ENCODE results near the gene DHX58. TPM values are rescaled to one million over a fixed set of nuclear protein-coding genes. Genes with fewer than 3 reads are reported as not detected.

The DHX58 gene
- total RNA-seq, 6 experiments from 2014 or later, result 9.0 to 27.9 (median 19.6) TPM

DNA sequence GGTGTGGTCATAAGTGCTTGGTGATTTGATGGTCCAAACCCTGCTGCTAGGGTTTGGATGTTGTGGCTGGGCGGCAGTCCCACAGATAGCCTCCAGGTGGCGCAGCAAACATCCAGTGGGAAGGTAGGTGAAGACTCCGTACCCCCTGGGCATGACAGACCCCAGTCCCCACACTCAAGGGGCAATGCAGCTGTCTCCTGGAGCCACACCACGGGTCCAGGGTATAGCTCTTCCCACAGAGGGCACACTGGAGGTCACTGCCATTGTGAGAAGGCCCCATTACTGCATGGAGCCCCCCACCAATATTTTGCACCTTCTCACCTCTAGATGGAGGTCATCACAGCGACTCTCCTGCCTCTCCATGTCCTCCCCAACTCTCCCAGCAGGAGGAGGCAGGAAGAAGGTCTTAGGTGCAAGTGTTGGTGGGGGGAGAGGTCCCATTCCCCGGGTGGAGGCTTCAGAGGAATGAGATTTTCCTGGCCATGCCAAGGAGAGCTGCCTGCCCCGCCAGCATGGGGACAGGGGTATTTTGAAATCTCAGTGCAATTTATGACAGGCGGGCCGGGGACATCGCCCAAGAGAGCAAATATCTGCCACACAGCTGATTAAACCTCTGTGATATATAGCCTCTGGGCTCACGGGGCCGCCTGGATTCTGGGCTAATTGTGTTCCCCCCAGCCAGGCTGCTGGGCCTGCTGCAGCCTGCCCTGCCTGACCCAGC, 45.0 kb downstream of the DHX58 start:
- 9% methylated on average over 9 of the region's 12 CpGs for WGBS (ENCODE audit: insufficient coverage, low coverage, low lambda C conversion rate, missing lambda C conversion rate)
- TF ChIP-seq POLR2A (IDR thresholded peaks at IDR 0.05) (no peak), CTCF (IDR thresholded peaks at IDR 0.05) (peak; percentile 82 to 94 (median 89))
- no peaks in the 10 kb centered on the region for H3K36me3 ChIP-seq
- intact Hi-C loops (cut with DNase I), result loop anchor here (5.0 kb wide), 2 partner anchors 35 to 50 kb away; no protein-coding TSS in a partner anchor
- ATAC-seq, result peak; percentile 72 to 84 (median 80)
- peaks cover 0 to 5% (median 0%) of the 10 kb centered on the region in 4 donors for H3K4me1 ChIP-seq
- H3K27ac ChIP-seq, result no peak overlapping the region
- H3K4me3 ChIP-seq, result no peak overlapping the region
- DNase-seq, result peak; percentile 59 to 72 (median 71)
- peaks cover 0 to 6% of the 10 kb centered on the region in 2 donors for H3K27me3 ChIP-seq
- H3K9me3 ChIP-seq, result no peaks in the 10 kb centered on the region

DNA sequence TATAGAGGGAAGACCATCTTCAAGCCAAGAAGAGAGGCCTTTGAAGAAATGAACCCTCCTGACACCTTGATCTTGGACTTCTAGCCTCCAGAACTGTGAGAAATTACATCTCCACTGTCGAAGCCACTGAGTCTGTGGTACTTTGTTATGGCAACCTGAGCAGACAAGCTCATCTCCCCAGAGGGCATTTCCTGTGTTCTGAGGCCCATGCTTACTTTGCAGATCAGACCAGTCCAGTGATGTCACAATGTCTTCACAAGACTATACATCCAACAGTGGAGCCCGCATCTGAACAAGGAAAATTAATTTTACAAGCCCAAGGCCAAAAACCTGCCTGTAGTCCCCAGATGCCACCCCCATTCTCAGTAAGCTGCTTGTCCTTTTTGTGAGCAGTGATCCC, 47.3 kb downstream of the DHX58 start:
- intact Hi-C loops (cut with DNase I), result loop anchor here (5.0 kb wide), 2 partner anchors 37 to 52 kb away; no protein-coding TSS in a partner anchor
- Histone ChIP-seq H3K9me3 (no peaks in the 10 kb centered on the region), H3K4me1 (no peaks in the 10 kb centered on the region), H3K27ac (no peak overlapping the region), H3K4me3 (no peak overlapping the region), H3K27me3 (no peaks in the 10 kb centered on the region), H3K36me3 (no peaks in the 10 kb centered on the region)
- DNase-seq (no peak), ATAC-seq (no peak)
- TF ChIP-seq POLR2A (IDR thresholded peaks at IDR 0.05) (no peak), CTCF (IDR thresholded peaks at IDR 0.05) (no peak)
- 50% methylated on average over 1 of the region's 2 CpGs for whole genome bisulfite sequencing (ENCODE audit: insufficient coverage, low coverage, low lambda C conversion rate, missing lambda C conversion rate)

DNA sequence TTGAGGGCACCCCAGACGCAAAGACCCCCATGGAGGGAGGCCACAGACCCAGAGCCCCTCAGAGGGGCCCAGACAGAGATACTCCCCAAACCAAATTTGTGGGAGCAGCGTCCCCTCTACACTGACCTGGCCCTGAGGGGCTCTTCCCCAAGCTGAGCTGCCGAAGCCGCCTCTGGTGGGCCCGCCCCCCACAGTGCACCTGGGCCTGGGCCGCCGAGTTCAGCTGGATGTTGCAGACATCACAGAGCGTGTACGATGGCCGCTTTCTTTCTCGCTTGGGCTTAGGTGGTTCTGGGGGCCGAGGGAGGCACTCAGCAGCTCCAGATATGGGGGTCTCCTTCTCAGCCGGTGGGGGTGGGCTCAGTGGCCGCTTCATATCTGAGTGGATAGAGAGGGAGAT, 49.8 kb downstream of the DHX58 start:
- no peaks in the 10 kb centered on the region for H3K4me1 ChIP-seq
- intact Hi-C loops (cut with DNase I), result no loop called here
- H3K27ac ChIP-seq, result no peak overlapping the region
- H3K36me3 ChIP-seq, result no peaks in the 10 kb centered on the region
- no peak for DNase-seq
- TF ChIP-seq POLR2A (IDR thresholded peaks at IDR 0.05) (no peak), CTCF (IDR thresholded peaks at IDR 0.05) (no peak)
- 55% methylated on average over 3 of the region's 14 CpGs for WGBS (ENCODE audit: insufficient coverage, low coverage, low lambda C conversion rate, missing lambda C conversion rate)
- no peak overlapping the region for H3K4me3 ChIP-seq
- no peaks in the 10 kb centered on the region for H3K27me3 ChIP-seq
- ATAC-seq, result no peak
- no peaks in the 10 kb centered on the region for H3K9me3 ChIP-seq

DNA sequence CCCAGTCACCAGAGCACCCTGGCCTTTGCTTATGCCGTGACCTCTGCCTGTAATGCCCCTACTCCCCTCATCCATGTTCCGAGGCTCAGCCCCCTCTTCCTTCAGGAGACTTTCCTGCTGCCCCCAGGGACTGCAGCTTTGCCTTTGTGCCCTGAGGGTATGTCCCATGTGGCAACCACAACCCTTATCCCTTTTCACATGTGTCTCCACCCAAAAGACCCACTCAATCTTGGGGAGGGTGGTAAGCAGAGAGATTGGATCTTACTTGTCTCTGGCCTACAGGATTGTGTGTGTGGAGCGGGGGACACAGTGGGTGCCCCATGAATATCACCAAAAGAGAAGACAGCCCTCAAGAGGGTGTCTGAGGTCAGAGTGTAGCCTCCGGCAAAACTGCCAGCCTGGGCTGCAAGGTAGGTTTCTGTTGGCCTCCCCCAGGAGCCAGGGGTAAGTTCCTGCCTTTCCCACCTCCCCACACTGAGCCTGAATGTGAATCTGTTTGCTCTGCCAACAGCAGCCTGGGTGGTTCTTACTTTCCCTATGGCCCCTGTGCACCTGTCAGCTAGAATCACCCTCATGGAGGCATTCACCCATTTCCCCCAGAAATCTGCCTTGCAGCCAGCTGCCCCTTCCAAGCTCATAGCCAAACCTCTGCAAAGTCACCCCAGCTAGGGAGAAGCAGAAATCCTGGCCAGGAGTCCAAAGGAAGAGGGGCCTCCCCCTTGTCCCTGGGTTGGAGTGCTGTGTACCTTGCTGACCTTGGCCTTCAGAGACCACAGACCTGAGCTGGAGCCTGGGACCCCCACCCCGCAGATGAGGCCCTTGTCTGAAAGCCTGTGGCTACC, 50.6 kb downstream of the DHX58 start:
- Histone ChIP-seq H3K4me3 (no peak overlapping the region), H3K4me1 (no peaks in the 10 kb centered on the region), H3K27ac (no peak overlapping the region), H3K36me3 (no peaks in the 10 kb centered on the region), H3K9me3 (no peaks in the 10 kb centered on the region), H3K27me3 (no peaks in the 10 kb centered on the region)
- DNase-seq (no peak), ATAC-seq (no peak)
- 100% methylated on average over 1 of the region's 5 CpGs for WGBS (ENCODE audit: insufficient coverage, low coverage, low lambda C conversion rate, missing lambda C conversion rate)
- TF ChIP-seq POLR2A (IDR thresholded peaks at IDR 0.05), result no peak
- TF ChIP-seq CTCF (IDR thresholded peaks at IDR 0.05), result no peak
- intact Hi-C loops (cut with DNase I), result no loop called here
